SK-N-SH (cell line): ENCODE measurements around the gene GNL2. TPM values are rescaled to one million over a fixed set of nuclear protein-coding genes. Genes with fewer than 3 reads are reported as not detected.

ENCODE experiments used
- CTCF ChIA-PET: fragments of 300-600, 350-600 bp; formaldehyde crosslinking; extraction: SDS; loops from one replicate; lab custom pipeline; 2021; lab: Yijun Ruan, JAX
- POLR2A ChIA-PET: fragments of 350-600 bp; sonication (Branson Sonifier 250); formaldehyde crosslinking; extraction: SDS; loops from one replicate; lab custom pipeline; 2020; ENCODE audit warnings: antibody characterized with exemption, inconsistent platforms; lab: Yijun Ruan, JAX
- DNase-seq: peaks from one replicate; pipeline ENCODE4 v3.0.0; 2012
- H2AFZ ChIP-seq: fragments of 200-600 bp; sonication (generic); 2 replicates; pipeline ENCODE4 v1.8.1; 2016; ENCODE audit warnings: antibody characterized with exemption, mild to moderate bottlenecking, low read depth
- H3F3A ChIP-seq: fragments of 200-600 bp; sonication (generic); replicated peaks from 2 replicates; pipeline ENCODE3; 2016; ENCODE audit warnings: antibody characterized with exemption, mild to moderate bottlenecking; ENCODE audit not compliant: insufficient read depth
- H3K27ac ChIP-seq, 2 experiments: fragments of 200-500 bp in 1 of 2; fragments of 200-600 bp in 1 of 2; sonication (Bioruptor generic) in 1 of 2; sonication (generic), shearing (Covaris generic) in 1 of 2; 2 replicates each; pipeline versions ENCODE4 v1.5.1 to v1.6.1; 2014 to 2016; ENCODE audit warnings: low read depth in 2 of 2, inconsistent platforms in 1 of 2, low read length in 1 of 2, mild to moderate bottlenecking in 1 of 2, mixed read lengths in 1 of 2
- H3K27me3 ChIP-seq: fragments of 200-600 bp; sonication (generic), shearing (Covaris generic); 2 replicates; pipeline ENCODE4 v1.6.1; 2016; ENCODE audit warnings: mixed run types; ENCODE audit not compliant: insufficient read depth
- H3K36me3 ChIP-seq, 2 experiments: fragments of 200-500 bp in 1 of 2; fragments of 200-600 bp in 1 of 2; sonication (Bioruptor generic) in 1 of 2; sonication (generic) in 1 of 2; replicated peaks in 1 of 2; 2 replicates each; pipeline versions ENCODE3 to v1.5.1; 2014 to 2016; ENCODE audit warnings: low read length in 1 of 2, mild to moderate bottlenecking in 1 of 2; ENCODE audit not compliant: insufficient read depth in 2 of 2, control insufficient read depth in 1 of 2
- H3K4me1 ChIP-seq, 2 experiments: fragments of 200-500 bp in 1 of 2; fragments of 200-600 bp in 1 of 2; sonication (Bioruptor generic) in 1 of 2; sonication (generic), shearing (Covaris generic) in 1 of 2; 2 replicates each; pipeline versions ENCODE4 v1.5.1 to v1.6.1; 2014 to 2016; ENCODE audit warnings: low read depth in 1 of 2, low read length in 1 of 2, mixed run types in 1 of 2; ENCODE audit not compliant: insufficient read depth in 2 of 2, control insufficient read depth in 1 of 2
- H3K4me2 ChIP-seq: fragments of 200-600 bp; sonication (generic), shearing (Covaris generic); 2 replicates; pipeline ENCODE4 v1.6.1; 2017; ENCODE audit warnings: mixed run types
- H3K4me3 ChIP-seq, 2 experiments: fragments of 200-500 bp in 1 of 2; fragments of 200-600 bp in 1 of 2; sonication (Bioruptor generic) in 1 of 2; sonication (generic), shearing (Covaris generic) in 1 of 2; 2 replicates each; pipeline versions ENCODE4 v1.5.1 to v1.8.1; 2014 to 2016; ENCODE audit warnings: low read depth in 2 of 2, inconsistent platforms in 1 of 2, low read length in 1 of 2, mild to moderate bottlenecking in 1 of 2, mixed read lengths in 1 of 2, moderate library complexity in 1 of 2
- H3K79me2 ChIP-seq: fragments of 200-600 bp; sonication (generic); 2 replicates; pipeline ENCODE4 v1.8.1; 2017; ENCODE audit warnings: mild to moderate bottlenecking; ENCODE audit not compliant: insufficient read depth
- H3K9ac ChIP-seq: fragments of 200-600 bp; sonication (generic); 2 replicates; pipeline ENCODE4 v1.6.1; 2017; ENCODE audit warnings: mixed run types
- H3K9me2 ChIP-seq: fragments of 200-600 bp; sonication (generic); 2 replicates; pipeline ENCODE4 v1.6.1; 2017; ENCODE audit warnings: mixed run types
- H3K9me3 ChIP-seq: fragments of 200-600 bp; sonication (generic); 2 replicates; pipeline ENCODE4 v1.6.1; 2017; ENCODE audit warnings: mixed run types, mild to moderate bottlenecking, moderate library complexity
- H4K20me1 ChIP-seq: fragments of 200-600 bp; sonication (generic); 2 replicates; pipeline ENCODE4 v1.6.1; 2017; ENCODE audit warnings: mild to moderate bottlenecking, mixed run types; ENCODE audit not compliant: insufficient read depth
- FOSL2 ChIP-seq: IDR thresholded peaks from 2 replicates; pipeline ENCODE4 v1.4.0; 2012; ENCODE audit warnings: low read depth, mild to moderate bottlenecking, moderate library complexity, borderline replicate concordance
- FOXJ3 ChIP-seq: sonication (generic); formaldehyde crosslinking; IDR thresholded peaks from 2 replicates; pipeline ENCODE4 v1.5.1; 2020; ENCODE audit warnings: mild to moderate bottlenecking, missing genetic modification reagents
- GABPA ChIP-seq: IDR thresholded peaks from 2 replicates; pipeline ENCODE4 v1.4.0; 2012; ENCODE audit warnings: low read depth, mild to moderate bottlenecking
- JUND ChIP-seq: IDR thresholded peaks from 2 replicates; pipeline ENCODE4 v1.4.0; 2012
- MEF2A ChIP-seq: IDR thresholded peaks from 2 replicates; pipeline ENCODE4 v1.4.0; 2012; ENCODE audit warnings: low read depth, borderline replicate concordance
- NFIC ChIP-seq: IDR thresholded peaks from 2 replicates; pipeline ENCODE4 v1.4.0; 2012; ENCODE audit warnings: borderline replicate concordance
- NRF1 ChIP-seq: IDR thresholded peaks from 2 replicates; pipeline ENCODE4 v1.6.1; 2012; ENCODE audit warnings: low read depth, mild to moderate bottlenecking, low read length
- POLR2AphosphoS5 ChIP-seq: IDR thresholded peaks from 2 replicates; pipeline ENCODE4 v1.6.1; 2012; ENCODE audit warnings: low read depth, low read length
- RCOR1 ChIP-seq: fragments of 150-350 bp; IDR thresholded peaks from 2 replicates; pipeline ENCODE4 v1.6.1; 2017; ENCODE audit warnings: antibody characterized with exemption, low read length
- RFX5 ChIP-seq: IDR thresholded peaks from 2 replicates; pipeline ENCODE4 v1.6.1; 2012; ENCODE audit warnings: mild to moderate bottlenecking, improper control_type of control experiment, low read length
- RXRA ChIP-seq: IDR thresholded peaks from 2 replicates; pipeline ENCODE4 v1.4.0; 2012; ENCODE audit warnings: low read depth, mild to moderate bottlenecking, borderline replicate concordance
- SMC3 ChIP-seq: IDR thresholded peaks from 2 replicates; pipeline ENCODE4 v1.6.1; 2012; ENCODE audit warnings: low read depth, low read length, improper control_type of control experiment
- TAF1 ChIP-seq: IDR thresholded peaks from 2 replicates; pipeline ENCODE4 v1.6.1; 2012; ENCODE audit warnings: low read depth, mild to moderate bottlenecking, low read length, moderate library complexity, borderline replicate concordance
- TCF12 ChIP-seq: IDR thresholded peaks from 2 replicates; pipeline ENCODE4 v1.4.0; 2012
- TEAD4 ChIP-seq: IDR thresholded peaks from 2 replicates; pipeline ENCODE4 v1.4.0; 2012; ENCODE audit warnings: mild to moderate bottlenecking, borderline replicate concordance; ENCODE audit not compliant: insufficient read depth
- YY1 ChIP-seq: IDR thresholded peaks from 2 replicates; pipeline ENCODE4 v1.4.0; 2012; ENCODE audit warnings: low read depth, mild to moderate bottlenecking
- WGBS: methylation state at CpG from one replicate; pipeline ENCODE4 v1.1.6; 2017; ENCODE audit warnings: low lambda C conversion rate; 5-methylcytosine and 5-hydroxymethylcytosine counted together
- polyA plus RNA-seq, 3 experiments: library from polyadenylated mRNA; depleted of rRNA; stranded (reverse); fragments of >200 nt; gene quantifications; 2 replicates each; pipeline ENCODE4 v1.2.3, GENCODE V29; 2012
- TF ChIP-seq, protein P1 (sequence below): fragments of 150-350 bp; IDR thresholded peaks from 2 replicates; pipeline ENCODE4 v1.6.1; 2017; ENCODE audit warnings: antibody characterized with exemption, low read length, low read depth, borderline replicate concordance
- TF ChIP-seq, protein P2 (sequence below): IDR thresholded peaks from 2 replicates; pipeline ENCODE4 v1.4.0; 2012; ENCODE audit warnings: low read depth, borderline replicate concordance
- TF ChIP-seq, protein P3 (sequence below): IDR thresholded peaks from 2 replicates; pipeline ENCODE4; 2012
- TF ChIP-seq, protein P4 (sequence below): IDR thresholded peaks from 2 replicates; pipeline ENCODE4 v1.4.0; 2012; ENCODE audit warnings: low read depth, borderline replicate concordance
- TF ChIP-seq, protein P5 (sequence below): fragments of 150-350 bp; IDR thresholded peaks from 2 replicates; pipeline ENCODE4 v1.6.1; 2016; ENCODE audit warnings: mild to moderate bottlenecking, low read depth, low read length
- TF ChIP-seq, protein P6 (sequence below): IDR thresholded peaks from 2 replicates; pipeline ENCODE4 v1.6.1; 2012; ENCODE audit warnings: mild to moderate bottlenecking, low read depth, low read length, moderate library complexity

GNL2 gene
- polyA plus RNA-seq, 1 of the 3 experiments (the other 2 are of a cell fraction): 37.6 TPM

DNA sequence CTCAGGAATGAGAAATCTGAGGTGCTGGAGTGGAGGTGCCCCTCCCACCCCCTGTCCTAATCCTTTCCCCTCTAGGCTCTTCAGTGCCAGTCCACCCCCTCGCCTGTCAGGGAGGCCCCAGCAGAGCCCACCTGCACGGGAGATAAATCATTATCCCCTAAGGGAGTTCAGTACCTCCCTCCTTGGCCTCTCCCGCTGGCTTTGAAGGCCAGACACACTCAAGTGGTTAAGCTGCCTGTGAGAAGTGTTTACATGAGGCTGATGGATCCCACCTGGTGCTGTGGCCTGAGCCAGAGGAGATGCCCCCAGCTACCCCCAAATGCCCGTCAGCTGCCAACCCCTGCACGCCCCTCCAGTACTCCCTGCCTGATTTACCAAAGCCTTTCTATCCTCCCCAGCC is 35.3 kb upstream of the GNL2 start (continued):
- TF ChIP-seq JUND (no peak), SMC3 (no peak), TCF12 (no peak)
- TF ChIP-seq, protein P1, sequence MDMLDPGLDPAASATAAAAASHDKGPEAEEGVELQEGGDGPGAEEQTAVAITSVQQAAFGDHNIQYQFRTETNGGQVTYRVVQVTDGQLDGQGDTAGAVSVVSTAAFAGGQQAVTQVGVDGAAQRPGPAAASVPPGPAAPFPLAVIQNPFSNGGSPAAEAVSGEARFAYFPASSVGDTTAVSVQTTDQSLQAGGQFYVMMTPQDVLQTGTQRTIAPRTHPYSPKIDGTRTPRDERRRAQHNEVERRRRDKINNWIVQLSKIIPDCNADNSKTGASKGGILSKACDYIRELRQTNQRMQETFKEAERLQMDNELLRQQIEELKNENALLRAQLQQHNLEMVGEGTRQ: no peak

DNA sequence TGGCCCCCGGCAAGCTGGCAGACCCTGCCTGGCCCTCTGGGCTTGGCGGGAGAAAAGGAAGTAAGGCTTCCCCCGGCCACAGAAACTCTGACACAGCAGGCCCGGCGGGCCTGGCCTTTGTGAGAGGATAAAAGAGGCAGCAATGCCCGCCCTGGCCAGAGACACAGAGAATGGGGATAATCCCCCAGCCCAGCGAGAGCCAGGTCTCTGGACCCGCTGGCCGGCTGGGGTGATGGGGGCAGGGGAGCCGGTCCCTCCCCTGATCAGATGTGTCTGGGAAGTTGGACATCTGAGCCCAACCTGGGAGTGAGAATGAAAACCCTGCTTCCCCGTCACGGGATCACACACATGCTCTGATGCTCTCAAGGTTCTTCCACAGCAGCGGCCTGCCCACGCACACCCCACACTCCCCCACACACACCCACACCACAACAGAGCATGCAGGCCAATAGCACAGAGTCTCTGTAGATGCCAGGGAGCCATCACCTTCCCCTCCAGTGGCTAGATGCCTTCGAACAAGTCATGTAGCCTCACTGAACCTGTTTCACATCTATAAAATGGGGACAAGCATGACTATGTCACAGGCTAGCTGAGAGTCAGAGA is 34.8 kb upstream of the GNL2 start:
- no peak for DNase-seq
- H3K27ac ChIP-seq: no peak overlapping the region
- H3F3A ChIP-seq: no peaks in the 10 kb centered on the region
- WGBS: 29% methylated on average over 8 of the region's 15 CpGs
- CTCF ChIA-PET: interaction anchor here (1.9 kb wide), 1 partner anchor 52 kb away, joined by 8 read pairs; no protein-coding TSS in a partner anchor
- H3K9me3 ChIP-seq: no peaks in the 10 kb centered on the region
- H3K79me2 ChIP-seq: no peaks in the 10 kb centered on the region
- no peak overlapping the region for H2AFZ ChIP-seq
- no peaks in the 10 kb centered on the region for H4K20me1 ChIP-seq
- H3K4me1 ChIP-seq: no peaks in the 10 kb centered on the region; a peak in 1 of 4 replicates
- TF ChIP-seq NRF1 (no peak), NFIC (no peak), TEAD4 (no peak), RFX5 (no peak), POLR2AphosphoS5 (no peak), YY1 (no peak), FOXJ3 (CRISPR knock-in tag) (no peak), GABPA (no peak), TAF1 (no peak), RXRA (no peak), MEF2A (no peak), FOSL2 (no peak), RCOR1 (no peak), TCF12 (no peak), JUND (no peak)
- TF ChIP-seq, protein P2, sequence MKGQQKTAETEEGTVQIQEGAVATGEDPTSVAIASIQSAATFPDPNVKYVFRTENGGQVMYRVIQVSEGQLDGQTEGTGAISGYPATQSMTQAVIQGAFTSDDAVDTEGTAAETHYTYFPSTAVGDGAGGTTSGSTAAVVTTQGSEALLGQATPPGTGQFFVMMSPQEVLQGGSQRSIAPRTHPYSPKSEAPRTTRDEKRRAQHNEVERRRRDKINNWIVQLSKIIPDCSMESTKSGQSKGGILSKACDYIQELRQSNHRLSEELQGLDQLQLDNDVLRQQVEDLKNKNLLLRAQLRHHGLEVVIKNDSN: no peak
- TF ChIP-seq, protein P3, sequence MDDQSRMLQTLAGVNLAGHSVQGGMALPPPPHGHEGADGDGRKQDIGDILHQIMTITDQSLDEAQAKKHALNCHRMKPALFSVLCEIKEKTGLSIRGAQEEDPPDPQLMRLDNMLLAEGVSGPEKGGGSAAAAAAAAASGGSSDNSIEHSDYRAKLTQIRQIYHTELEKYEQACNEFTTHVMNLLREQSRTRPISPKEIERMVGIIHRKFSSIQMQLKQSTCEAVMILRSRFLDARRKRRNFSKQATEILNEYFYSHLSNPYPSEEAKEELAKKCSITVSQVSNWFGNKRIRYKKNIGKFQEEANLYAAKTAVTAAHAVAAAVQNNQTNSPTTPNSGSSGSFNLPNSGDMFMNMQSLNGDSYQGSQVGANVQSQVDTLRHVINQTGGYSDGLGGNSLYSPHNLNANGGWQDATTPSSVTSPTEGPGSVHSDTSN: no peak
- TF ChIP-seq, protein P4, sequence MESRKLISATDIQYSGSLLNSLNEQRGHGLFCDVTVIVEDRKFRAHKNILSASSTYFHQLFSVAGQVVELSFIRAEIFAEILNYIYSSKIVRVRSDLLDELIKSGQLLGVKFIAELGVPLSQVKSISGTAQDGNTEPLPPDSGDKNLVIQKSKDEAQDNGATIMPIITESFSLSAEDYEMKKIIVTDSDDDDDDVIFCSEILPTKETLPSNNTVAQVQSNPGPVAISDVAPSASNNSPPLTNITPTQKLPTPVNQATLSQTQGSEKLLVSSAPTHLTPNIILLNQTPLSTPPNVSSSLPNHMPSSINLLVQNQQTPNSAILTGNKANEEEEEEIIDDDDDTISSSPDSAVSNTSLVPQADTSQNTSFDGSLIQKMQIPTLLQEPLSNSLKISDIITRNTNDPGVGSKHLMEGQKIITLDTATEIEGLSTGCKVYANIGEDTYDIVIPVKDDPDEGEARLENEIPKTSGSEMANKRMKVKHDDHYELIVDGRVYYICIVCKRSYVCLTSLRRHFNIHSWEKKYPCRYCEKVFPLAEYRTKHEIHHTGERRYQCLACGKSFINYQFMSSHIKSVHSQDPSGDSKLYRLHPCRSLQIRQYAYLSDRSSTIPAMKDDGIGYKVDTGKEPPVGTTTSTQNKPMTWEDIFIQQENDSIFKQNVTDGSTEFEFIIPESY: no peak
- TF ChIP-seq, protein P5, sequence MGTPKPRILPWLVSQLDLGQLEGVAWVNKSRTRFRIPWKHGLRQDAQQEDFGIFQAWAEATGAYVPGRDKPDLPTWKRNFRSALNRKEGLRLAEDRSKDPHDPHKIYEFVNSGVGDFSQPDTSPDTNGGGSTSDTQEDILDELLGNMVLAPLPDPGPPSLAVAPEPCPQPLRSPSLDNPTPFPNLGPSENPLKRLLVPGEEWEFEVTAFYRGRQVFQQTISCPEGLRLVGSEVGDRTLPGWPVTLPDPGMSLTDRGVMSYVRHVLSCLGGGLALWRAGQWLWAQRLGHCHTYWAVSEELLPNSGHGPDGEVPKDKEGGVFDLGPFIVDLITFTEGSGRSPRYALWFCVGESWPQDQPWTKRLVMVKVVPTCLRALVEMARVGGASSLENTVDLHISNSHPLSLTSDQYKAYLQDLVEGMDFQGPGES: no peak
- TF ChIP-seq, protein P6, sequence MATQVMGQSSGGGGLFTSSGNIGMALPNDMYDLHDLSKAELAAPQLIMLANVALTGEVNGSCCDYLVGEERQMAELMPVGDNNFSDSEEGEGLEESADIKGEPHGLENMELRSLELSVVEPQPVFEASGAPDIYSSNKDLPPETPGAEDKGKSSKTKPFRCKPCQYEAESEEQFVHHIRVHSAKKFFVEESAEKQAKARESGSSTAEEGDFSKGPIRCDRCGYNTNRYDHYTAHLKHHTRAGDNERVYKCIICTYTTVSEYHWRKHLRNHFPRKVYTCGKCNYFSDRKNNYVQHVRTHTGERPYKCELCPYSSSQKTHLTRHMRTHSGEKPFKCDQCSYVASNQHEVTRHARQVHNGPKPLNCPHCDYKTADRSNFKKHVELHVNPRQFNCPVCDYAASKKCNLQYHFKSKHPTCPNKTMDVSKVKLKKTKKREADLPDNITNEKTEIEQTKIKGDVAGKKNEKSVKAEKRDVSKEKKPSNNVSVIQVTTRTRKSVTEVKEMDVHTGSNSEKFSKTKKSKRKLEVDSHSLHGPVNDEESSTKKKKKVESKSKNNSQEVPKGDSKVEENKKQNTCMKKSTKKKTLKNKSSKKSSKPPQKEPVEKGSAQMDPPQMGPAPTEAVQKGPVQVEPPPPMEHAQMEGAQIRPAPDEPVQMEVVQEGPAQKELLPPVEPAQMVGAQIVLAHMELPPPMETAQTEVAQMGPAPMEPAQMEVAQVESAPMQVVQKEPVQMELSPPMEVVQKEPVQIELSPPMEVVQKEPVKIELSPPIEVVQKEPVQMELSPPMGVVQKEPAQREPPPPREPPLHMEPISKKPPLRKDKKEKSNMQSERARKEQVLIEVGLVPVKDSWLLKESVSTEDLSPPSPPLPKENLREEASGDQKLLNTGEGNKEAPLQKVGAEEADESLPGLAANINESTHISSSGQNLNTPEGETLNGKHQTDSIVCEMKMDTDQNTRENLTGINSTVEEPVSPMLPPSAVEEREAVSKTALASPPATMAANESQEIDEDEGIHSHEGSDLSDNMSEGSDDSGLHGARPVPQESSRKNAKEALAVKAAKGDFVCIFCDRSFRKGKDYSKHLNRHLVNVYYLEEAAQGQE: no peak
- H3K9ac ChIP-seq: no peak overlapping the region
- no peaks in the 10 kb centered on the region for H3K36me3 ChIP-seq
- POLR2A ChIA-PET: no interaction called here
- H3K27me3 ChIP-seq: peaks cover 81% of the 10 kb centered on the region
- H3K4me2 ChIP-seq: no peak overlapping the region
- no peak overlapping the region for H3K4me3 ChIP-seq
- H3K9me2 ChIP-seq: no peaks in the 10 kb centered on the region
